Embryonic facial prominence (tissue), 1 donor: ENCODE results near the gene SLC39A8.

ENCODE experiments used
- DNase-seq: peaks from one replicate; pipeline ENCODE4 v3.0.0-alpha.2; 2016; ENCODE audit errors: extremely low spot score

The SLC39A8 gene

DNA sequence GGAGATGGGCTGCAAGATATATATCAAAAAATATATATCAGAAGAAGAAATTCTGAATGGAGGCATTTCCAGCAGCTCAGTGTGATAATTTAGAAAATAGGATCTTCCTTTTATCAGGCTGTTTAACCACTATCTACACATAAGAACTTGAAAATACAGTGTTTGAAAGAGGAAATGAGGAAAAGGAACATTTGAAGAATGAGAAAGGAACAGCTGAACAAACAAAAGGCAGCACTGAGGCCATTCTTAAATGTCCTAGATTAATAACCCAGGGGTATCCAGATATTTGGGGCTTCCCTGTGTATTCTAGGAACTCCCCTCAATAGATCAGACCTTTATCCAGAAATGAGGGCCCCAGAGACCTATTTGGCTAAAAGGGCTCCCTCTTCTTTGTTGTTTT lies 4.1 kb downstream of the SLC39A8 start:
- DNase-seq: no peak

DNA sequence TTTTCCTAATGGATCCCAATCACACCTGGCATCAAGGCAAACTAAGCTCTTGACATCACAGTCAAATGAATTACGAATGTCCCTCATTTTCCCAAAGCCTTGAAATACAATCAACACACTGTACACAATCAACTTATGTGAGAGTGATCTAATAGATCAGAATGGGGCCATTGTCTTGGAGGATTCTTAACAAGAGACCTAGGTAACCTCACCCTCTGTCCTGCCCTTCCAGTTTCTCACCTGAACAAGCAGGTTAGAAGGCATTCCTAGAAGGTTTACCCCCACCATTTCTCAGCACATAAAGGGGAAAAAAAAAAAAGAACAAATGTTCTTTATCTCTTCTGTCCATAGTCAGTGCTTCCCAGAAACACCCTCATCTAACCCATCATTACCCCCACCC lies 6.3 kb downstream of the SLC39A8 start:
- DNase-seq: no peak

DNA sequence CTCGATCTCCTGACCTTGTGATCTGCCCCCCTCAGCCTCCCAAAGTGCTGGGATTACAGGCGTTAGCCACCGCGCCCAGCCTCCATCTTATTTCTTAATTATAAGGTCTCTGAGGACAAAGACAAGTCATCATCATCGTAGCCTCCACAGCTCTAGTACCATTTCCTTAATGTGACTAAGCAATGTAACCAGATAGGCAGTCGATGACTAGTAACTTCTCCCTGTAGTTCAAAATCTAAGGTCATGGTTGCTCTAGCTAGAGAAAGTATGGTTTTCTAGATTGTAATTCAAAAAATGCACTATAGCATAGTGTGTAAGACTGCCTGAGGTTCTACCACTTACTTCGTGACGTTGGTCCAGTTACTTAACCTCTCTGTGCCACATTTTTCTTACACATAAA lies 6.9 kb downstream of the SLC39A8 start:
- DNase-seq: no peak

DNA sequence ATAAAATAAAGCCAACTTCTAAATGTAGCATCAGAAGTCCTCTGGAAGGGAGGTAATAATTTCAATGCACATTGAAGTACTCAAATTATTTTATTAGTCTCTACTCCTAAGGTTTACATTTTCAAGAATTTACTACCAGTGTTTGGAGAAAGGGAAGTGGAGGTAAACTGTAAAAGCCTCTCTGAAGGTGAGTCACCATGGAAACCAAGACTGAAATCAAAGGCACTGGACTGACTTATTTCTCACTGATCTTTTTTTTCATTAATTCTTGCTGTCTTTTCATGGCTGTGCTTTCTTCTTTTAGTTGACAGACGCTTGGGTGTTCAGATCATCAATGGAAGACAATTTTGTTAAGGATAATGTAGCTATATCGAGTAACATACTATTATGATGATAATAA lies 9.7 kb downstream of the SLC39A8 start:
- DNase-seq: no peak

DNA sequence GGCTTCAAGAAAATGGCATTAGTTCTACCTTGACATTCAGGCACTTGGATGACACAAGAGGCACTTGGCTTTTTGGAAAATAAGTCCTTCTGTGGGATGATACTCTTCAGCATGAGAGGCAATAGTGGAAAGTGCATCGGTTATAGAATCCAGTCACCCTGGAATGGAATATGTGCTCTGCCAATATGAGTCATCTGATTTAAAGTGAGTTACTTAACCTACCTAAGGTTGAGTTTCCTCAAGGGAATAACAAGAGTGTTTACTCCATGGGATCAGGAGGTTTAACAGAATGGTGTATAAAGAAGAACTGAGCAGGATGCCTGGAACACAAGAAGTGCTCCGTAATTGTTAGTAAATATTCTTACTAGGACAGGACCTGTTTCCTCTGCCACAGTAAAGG lies 10.7 kb downstream of the SLC39A8 start:
- no peak for DNase-seq

DNA sequence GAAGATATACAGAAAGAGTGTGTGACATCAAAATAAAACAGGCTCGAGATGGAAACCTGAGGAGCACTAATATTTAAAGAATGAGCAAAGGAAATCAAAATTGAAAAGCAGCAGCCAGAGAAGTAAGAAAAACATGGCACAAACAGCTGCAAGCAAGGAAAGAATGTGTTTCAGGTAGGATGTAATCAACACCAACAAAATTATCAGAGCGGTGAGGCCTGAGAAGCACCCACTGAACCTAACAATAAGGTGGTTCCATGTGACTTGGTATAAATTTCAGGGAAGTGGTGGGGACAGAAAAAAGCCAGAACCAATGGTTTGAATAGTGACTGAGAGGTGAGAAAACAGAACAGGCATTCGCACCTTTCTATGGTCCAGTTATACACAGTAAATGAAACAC lies 11.5 kb downstream of the SLC39A8 start:
- DNase-seq: no peak

DNA sequence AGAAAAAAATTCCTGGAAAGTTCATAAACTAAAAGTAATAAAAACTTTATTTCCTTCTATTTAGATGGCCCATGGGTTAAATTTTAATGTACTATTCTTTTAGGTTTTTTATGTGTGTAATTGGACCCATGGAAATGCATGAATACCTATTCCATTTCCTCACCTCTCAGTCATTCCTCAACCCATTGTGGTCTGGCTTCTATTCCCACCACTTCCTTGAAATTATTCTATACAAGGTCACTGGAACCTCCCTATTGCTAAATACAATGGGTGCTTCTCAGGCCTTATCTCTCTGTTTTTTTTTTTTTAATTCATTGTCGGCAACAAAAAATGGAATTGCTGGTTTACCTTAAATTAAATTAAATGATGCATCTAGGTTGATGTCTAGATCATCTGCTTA lies 17.2 kb downstream of the SLC39A8 start:
- no peak for DNase-seq

DNA sequence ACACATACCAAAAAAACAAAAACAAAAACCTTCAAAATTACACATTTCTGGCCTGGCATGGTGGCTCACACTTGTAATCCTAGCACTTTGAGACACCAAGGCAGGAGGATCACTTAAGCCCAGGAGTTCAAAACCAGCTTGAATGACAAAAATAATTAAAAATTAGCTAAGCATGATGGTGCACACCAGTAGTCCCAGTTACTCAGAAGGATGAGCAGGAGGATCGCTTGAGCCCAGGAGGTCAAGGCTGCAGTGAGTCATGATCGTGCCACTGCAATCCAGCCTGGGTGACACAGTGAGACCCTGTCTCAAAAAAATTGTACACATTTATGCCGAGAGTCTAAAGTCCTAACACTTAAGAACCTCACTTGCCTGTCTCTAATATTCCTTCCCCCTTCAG lies 18.3 kb downstream of the SLC39A8 start:
- DNase-seq: no peak

DNA sequence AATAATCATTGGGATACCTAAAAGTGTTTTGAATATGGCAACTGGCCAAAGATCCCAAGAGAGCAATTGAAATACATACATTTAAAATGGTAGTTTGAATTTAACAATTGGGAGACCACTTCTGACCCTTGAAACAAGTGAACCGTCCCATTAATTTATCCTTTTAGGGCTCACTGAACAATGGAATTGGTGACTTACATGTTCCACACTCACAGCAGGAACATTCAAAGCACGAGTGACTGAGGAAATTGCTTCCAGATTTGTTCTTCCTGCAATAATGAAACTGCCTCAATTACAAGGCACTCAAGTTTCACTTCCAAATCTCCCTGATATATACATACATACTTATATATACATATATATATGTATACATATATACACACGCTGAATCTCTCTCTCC lies 20.6 kb downstream of the SLC39A8 start:
- DNase-seq: no peak

DNA sequence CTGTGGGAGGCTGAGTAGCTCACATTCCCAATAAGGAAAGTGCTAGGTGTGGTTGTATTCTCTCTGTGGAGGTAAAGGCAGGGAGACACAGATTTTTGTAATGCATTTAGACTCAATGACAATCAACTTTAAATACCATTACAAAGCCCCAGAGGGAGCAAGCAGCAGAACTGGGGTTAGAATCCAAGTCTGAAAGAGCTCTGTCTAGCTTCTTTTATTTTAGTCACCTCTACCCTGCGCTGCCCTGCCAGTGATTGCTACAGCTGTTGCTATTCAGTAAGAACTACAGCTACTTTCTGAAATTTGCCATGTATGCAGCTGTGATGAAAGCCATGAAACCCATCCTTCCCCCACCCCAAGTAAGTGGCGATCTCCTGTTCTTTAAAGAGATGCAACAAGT lies 22.5 kb downstream of the SLC39A8 start:
- DNase-seq: no peak

DNA sequence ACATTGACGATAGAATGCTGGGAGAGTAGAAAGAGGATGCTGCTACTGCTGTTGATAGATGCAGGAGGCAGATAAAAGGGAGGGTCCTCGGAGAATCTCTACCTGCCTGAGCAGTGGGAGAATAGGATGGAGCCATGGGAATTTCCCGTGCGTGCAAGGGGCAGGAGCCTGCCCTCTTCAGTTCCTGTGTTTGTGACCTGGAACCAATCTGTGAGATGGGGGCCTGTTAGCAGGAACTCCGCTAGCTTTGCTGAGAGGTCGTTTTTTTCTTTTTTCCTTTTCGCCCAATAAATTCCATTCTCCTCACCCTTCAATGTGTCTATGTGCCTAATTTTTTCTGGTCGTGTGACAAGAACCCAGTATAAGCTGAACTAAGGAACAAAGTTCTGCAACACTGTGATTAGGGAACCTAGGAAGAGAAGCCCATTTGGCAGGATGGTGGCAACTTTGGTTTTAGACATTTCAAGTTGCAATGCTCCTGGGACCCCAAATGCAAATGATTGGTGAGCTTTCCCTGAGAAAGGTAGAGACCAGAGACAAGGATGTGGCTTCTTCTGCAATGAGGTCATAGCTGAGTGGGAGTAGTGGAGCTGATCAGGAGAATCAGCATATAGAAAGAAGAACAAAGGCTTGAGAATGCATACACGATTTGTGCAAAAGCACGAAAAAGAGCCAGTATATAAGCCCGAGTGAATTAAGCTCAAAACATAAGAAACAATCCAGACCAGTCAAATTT lies 23.9 kb downstream of the SLC39A8 start:
- DNase-seq: no peak

DNA sequence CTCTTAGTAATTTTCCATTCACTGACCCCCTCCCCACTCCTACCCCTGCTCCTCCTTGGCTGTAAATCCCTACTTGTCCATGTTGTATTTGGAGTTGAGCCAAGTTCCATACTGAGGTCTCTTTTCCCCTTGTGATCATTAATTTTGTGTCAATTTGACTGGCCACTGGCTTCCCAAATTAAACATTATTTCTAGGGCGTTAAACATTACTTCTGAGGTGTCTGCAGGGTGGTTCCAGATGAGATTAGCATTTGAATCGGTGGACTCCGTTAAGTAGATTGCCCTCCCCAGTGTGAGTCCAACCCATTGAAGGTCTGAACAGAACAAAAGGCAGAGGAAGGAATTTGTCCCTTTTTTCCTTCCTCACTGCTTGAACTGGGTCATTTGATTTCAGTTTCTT lies 25.7 kb downstream of the SLC39A8 start:
- DNase-seq: no peak

DNA sequence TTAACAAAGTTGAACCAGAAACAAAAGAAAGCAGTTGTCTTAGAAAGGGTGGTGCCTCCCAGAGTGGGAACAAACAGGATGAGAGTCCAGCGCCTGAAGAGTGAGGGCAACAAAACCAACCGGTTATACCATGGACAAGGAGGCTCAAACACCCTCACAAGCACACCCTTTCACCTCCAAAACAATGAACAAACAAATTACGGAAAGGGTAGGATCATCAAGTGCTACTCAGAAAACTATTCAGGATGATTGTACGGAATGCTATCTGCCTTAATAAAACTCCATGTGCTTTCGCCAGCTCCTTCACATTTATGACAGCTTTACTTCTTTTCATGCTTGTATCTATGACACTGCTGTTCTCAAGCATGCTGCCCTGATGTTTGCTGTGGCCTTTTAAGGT lies 26.8 kb downstream of the SLC39A8 start:
- no peak for DNase-seq

DNA sequence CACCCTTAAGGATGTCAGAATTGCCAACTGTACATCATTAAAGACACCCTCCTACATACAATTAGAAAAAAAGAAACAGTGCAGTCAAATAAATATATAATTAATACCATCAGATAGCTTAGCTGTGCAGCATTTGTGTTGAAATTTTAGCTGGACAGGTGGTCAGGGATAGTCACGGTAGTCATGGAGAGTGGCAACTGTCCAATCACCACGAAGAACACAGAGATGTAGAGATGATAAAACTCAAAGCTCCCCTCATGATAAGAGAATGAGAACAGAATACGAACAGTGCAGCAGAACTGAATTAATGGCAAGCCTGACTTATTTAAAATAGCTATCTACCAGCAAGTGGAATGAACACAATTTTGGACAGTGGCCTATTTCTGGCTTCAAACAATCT lies 27.2 kb downstream of the SLC39A8 start:
- DNase-seq: no peak

DNA sequence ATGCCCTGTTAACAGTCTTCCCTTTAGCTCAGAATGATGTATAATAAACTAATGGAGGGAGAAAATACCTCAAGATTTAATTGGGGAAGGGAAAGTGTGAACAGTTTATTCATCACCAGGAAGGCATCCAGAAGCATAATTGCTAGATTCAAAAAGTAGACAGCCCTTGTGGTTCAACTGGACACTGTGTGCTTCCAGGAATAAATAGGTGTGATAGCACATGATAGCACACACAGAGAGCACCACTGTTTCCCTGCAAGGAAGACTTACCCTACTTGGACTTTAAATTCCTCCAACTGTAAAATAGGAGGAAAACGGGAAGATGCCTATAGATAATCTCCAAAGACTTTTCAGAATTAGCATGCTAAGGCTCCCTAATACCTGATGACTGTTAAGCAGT lies 27.8 kb downstream of the SLC39A8 start:
- no peak for DNase-seq

DNA sequence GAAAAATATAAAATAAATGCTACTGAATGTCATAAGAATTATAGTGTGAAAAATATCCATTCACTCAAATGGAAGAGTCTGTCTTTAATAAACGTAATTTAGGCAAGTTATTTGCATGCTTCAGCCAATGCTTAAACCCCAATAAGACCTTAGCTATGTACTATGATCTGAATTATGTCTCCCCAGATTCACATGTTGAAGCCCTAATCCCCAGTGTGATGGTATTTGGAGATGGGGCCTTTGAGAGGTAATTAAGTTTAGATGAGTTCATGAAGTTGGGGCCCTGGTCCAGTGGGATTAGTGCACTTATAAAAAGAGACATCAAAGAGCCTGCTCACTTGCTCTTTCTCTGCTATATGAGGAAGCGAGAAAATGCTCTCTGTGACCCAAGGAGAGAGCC lies 28.7 kb downstream of the SLC39A8 start:
- DNase-seq: no peak

DNA sequence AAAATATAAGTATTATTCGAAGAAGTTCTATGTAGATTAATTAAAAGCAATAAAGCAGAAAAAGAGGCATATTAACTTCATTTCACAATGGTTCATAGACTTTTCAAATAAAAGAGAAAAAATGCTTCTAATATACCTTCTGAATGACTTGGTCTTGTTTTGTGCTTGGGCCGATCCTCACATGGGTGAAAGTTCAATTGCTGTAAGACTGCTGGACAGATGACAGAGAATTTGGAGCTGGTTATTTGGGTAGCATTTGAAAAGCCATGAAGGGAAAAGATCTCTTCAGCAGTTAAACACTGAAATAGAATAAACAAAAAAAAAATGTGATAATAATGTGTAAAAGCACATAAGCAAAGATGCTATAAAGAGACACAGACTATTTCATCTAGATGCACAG lies 29.8 kb downstream of the SLC39A8 start:
- no peak for DNase-seq

DNA sequence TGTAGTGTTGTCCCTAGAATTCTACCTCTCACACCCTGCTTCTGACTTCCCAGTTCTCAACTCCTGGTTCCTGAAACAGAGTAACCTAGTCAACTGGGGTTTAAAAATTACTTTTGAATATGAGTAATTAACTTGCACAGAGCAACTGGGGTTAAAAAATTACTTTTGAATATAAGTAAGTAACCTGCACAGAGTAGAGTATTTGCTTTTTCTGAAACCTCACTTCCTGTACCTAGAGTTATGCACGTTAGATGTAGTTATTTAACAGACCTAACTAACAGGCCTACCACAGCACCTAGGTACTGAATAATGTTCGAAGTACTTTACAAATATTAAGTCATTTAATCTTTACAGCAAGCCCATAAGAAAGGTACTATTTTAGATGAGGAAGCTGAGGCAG lies 32.9 kb downstream of the SLC39A8 start:
- DNase-seq: no peak

DNA sequence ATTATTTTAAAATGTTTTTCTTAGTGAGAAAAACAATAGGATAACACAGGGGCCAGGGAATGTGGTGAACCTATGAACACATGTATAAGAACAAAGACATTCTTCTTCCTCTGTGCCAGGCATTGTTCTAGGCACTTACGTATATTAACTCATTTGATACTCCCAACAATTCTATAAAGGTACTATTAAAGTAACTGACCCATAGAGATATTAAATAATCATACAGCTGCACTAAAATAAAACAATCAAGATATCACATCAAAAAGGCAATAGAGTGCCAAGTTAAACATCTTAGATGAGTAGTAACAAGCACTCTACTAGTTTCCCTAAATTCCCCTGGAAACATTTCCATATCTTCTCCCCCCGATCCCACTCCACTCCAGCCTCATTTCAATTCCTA lies 33.4 kb downstream of the SLC39A8 start:
- DNase-seq: no peak

DNA sequence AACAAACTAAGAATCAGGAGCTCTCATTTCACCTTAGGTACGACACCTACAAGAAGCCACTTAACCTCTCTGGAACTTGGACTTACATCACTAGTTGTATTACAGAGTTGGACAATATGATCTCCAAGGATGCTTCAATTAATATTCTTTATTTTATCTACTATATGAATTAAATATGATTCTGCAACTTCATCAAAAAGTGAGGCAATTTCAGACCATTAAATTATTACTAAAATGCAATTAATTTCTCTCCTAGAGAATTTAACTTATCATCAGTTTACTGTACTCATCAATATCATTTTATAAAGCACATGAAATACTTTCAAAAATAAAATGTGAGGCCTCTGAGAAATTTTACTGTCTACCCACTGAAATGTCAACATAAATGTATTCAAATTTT lies 33.9 kb downstream of the SLC39A8 start:
- no peak for DNase-seq

DNA sequence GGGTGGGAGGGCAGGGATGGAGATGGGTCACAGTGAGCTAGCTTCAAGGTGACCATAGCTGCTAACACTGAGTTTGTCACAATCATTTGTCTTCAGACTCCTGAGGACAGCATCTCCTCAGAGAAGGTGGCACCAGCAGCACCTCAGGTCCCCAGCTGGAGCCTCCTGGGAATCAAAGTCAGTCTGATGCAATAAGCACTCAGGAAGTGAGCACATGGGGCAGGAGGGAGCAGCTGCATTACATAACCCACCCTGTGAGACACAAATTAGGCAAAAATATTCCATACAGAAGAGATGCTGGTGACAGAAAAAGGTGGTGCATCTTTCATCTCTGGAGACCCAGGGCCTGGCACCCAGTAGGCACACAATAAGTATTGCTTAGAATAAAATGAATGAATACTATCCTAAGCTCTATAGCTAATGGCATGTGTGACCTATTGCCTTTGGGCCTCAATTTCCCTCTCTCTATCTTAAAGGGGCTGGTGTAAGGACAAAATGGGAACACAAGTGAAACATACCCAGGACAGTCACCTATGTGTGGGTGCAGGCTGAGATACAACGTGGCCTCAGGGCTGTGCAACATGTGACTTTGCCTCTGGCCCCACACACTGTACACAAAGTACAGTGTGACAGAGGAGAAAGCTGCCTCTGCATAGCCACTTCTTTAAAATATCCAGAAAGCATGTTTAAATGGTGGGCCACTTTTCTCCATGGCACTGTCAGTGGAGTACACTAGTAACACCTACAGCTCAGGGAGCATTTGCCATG lies 37.1 kb downstream of the SLC39A8 start:
- no peak for DNase-seq

DNA sequence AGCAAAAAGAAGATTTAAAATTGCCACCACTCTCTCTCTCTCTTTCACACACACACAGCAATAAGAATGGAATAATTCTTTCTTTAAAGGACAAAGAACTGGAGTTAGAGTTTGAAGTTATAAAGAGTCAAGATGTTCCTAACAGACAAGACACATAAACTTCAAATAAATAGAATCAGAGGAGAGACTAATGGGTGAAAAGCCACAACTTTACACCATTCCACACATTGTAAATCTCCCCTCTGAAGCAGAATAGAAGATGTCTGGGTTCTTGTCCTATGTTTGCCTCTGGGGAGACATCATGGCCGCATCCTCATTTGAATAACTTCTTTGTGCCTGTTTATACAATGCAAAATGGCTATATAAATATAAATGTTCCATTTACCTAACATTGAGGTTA lies 39.6 kb downstream of the SLC39A8 start:
- no peak for DNase-seq

DNA sequence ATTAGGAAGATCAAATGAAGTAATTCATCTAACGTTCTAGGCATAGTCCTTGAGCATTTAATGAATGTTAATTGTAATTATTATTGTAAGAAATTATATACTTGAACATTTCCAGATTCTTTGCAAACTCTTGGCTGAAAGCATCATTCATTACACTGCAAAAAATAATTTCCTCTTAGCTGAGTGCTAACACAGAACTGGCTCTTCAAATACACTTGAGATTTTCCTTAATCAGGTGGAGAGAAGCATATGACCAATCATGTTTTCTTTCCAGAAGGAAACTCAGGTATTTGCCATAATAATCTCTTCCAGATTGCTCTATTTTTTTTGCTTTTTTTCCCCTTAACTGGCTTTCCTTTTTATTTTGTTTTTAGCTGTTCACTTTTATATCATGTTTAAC lies 42.5 kb downstream of the SLC39A8 start:
- DNase-seq: no peak

DNA sequence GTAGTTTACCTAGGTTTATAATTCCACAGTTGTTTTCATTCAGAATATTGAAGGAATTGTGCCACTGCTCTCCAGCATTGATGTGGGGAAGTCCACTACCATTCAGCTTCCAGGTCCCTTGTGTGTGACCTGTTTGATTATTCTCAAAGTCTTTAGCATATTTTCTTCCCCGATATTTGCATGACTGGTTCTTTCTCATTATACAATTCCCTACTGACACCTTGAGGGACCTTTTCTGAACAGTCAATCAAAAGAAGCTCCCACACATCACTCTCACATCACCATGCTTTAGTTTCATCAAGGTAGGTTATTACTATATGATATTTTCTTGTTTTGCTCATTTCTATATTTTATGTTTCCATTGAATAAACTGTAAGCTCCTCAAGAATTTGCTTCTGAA lies 44.1 kb downstream of the SLC39A8 start:
- no peak for DNase-seq
